ENCODE results near the gene ADAM19. TPM values are rescaled to one million over a fixed set of nuclear protein-coding genes. Genes with fewer than 3 reads are reported as not detected.

ADAM19 gene
- total RNA-seq, 1 donor from 2014 or later: 10.6 TPM

DNA sequence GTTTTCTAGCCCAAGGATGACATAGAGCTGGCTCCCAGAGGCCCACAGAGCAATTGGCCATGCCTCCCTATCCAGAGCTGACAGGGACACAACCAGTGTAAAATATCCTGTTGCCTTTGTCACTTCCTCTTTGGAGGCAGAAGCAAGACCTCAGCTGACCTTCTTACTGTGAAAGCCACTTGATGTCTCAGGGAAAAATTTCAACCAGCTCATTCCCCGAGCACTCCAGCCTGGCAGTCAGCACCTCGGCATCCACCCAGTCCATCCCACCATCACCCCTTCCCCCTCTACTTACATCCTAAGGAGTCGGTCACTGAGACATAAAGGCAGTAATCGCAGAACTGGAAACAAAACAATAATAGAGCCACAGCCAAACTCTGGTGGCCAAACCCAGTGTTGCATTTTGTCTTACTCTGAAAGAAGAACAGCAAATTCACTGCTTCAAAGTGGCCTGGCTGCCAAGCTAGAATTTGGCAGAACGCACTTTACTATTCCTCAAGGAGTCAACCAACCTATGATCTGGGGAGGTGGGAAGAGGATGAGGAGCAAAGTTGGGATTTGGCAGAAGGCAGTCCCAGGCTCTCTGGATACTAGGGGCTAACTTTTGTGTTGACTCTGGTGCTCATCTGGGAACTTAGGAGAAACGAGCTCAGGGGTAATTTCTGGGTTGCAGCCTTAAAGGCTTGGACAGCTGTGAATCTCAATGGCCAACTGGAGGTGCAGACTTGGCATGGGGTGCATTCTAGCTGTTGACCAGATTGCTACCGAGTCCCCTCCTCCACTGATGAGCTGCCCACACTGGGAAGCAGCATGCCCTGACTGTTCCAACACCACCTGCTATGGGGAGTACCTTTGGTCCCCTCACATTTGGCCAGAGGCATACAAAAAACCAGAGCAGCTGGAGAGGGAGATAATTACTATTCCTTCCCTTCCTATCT is 101.9 kb downstream of the ADAM19 start:
- ATAC-seq (peak; percentile 60), DNase-seq (no peak)
- intact Hi-C loops (cut with DNase I): no loop called here
- no peaks in the 10 kb centered on the region for H3K9me3 ChIP-seq
- no peak overlapping the region for H3K4me3 ChIP-seq
- no peaks in the 10 kb centered on the region for H3K4me1 ChIP-seq
- TF ChIP-seq, protein P1, sequence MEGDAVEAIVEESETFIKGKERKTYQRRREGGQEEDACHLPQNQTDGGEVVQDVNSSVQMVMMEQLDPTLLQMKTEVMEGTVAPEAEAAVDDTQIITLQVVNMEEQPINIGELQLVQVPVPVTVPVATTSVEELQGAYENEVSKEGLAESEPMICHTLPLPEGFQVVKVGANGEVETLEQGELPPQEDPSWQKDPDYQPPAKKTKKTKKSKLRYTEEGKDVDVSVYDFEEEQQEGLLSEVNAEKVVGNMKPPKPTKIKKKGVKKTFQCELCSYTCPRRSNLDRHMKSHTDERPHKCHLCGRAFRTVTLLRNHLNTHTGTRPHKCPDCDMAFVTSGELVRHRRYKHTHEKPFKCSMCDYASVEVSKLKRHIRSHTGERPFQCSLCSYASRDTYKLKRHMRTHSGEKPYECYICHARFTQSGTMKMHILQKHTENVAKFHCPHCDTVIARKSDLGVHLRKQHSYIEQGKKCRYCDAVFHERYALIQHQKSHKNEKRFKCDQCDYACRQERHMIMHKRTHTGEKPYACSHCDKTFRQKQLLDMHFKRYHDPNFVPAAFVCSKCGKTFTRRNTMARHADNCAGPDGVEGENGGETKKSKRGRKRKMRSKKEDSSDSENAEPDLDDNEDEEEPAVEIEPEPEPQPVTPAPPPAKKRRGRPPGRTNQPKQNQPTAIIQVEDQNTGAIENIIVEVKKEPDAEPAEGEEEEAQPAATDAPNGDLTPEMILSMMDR (IDR thresholded peaks at IDR 0.05): no peak
- H3K36me3 ChIP-seq: no peaks in the 10 kb centered on the region
- H3K27ac ChIP-seq: no peak overlapping the region
- no peaks in the 10 kb centered on the region for H3K27me3 ChIP-seq

DNA sequence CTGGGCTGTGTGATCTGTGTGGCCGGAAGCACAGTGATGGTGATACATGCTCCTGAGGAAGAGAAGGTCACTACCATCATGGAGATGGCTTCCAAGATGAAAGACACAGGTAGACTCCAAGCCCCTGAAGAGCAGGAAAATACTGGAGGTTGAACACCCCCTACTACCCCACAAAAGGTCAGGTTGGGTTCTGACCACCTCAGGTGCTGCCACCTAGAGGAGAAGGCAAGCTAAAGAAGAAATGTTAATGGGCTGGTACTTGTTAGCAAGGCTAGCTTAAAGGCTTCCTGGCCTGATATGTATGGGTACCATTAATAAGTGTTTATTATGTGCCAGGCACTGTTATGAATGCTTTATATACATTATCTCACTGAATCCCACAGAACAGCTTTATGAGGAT is 103.9 kb downstream of the ADAM19 start:
- Histone ChIP-seq H3K4me3 (no peak overlapping the region), H3K27ac (no peak overlapping the region), H3K4me1 (no peaks in the 10 kb centered on the region), H3K9me3 (no peaks in the 10 kb centered on the region), H3K27me3 (no peaks in the 10 kb centered on the region), H3K36me3 (no peaks in the 10 kb centered on the region)
- ATAC-seq (peak; percentile 32), DNase-seq (no peak)
- TF ChIP-seq, protein P1 (IDR thresholded peaks at IDR 0.05): peak; percentile 45
- intact Hi-C loops (cut with DNase I): no loop called here

DNA sequence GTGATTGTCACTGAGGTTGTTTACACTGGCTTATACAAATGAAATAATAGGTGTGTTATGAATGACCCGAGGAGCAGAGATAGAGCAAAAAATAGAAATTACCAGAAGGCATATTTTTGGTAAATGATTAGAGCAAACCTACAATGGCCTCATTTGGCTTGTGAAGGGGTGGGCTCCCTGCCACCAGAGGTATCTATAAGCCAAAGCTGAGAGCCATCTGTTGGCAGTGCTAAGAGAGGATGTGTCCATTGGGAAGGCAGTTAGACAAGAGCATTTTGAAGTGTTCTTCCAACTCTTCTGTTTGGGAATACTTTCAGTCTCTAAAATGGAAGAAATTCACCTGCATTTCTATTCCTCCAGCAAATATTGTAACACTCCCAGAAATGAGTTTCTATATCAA is 104.9 kb downstream of the ADAM19 start:
- no peak overlapping the region for H3K27ac ChIP-seq
- intact Hi-C loops (cut with DNase I): no loop called here
- no peak overlapping the region for H3K4me3 ChIP-seq
- no peaks in the 10 kb centered on the region for H3K4me1 ChIP-seq
- H3K9me3 ChIP-seq: no peaks in the 10 kb centered on the region
- DNase-seq: no peak
- ATAC-seq: no peak
- no peaks in the 10 kb centered on the region for H3K36me3 ChIP-seq
- H3K27me3 ChIP-seq: no peaks in the 10 kb centered on the region
- TF ChIP-seq, protein P1 (IDR thresholded peaks at IDR 0.05): no peak

DNA sequence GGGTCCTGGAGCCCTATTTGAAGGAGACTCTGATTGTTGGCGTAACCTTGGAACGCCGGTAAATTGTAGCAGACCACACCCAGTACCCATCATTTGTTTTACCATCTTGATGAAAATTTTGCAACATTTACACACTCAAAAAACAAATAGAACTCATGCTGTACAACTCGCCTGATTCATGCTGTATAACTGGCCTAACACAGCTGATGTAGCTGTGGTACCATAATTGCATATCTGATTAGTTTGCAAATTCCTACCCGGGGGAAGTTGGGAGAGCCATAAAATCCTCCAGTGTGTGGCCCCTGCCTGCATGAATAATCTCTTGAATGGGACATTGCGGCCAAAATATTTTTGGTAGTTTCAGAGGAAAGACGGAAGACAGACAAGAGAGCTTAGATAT is 105.9 kb downstream of the ADAM19 start:
- intact Hi-C loops (cut with DNase I): no loop called here
- Histone ChIP-seq H3K36me3 (no peaks in the 10 kb centered on the region), H3K4me1 (no peaks in the 10 kb centered on the region), H3K27me3 (no peaks in the 10 kb centered on the region), H3K9me3 (no peaks in the 10 kb centered on the region), H3K27ac (no peak overlapping the region), H3K4me3 (no peak overlapping the region)
- TF ChIP-seq, protein P1 (IDR thresholded peaks at IDR 0.05): no peak
- ATAC-seq (no peak), DNase-seq (no peak)

DNA sequence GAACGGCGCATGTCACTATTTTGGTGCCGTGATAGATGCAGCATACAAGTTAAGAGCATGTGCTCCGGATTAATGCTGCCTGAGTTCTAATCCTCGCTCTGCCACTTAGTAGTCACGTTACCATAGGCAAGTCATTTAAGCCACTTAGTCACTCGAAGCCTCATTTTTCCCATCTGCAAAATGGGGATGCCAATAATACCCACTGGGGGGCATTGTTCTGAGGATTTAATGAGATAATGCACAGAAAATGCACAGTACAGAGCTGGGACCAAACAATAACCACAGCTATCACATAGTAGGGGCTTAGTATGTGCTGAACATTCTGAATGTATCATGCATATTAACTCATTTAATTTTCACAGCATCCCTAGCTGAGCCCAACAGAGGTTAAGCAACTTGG is 106.5 kb downstream of the ADAM19 start:
- no peaks in the 10 kb centered on the region for H3K36me3 ChIP-seq

More for the DNA sequence above, 106.5 kb downstream of the ADAM19 start:
- TF ChIP-seq, protein P1 (IDR thresholded peaks at IDR 0.05): no peak
- H3K4me3 ChIP-seq: no peak overlapping the region
- DNase-seq: no peak
- no peaks in the 10 kb centered on the region for H3K9me3 ChIP-seq
- ATAC-seq: no peak
- intact Hi-C loops (cut with DNase I): no loop called here
- H3K27me3 ChIP-seq: no peaks in the 10 kb centered on the region
- H3K4me1 ChIP-seq: no peaks in the 10 kb centered on the region
- no peak overlapping the region for H3K27ac ChIP-seq

All from upper lobe of right lung (tissue), 1 donor.